ENCODE measurements around the gene OR9A4.

DNA sequence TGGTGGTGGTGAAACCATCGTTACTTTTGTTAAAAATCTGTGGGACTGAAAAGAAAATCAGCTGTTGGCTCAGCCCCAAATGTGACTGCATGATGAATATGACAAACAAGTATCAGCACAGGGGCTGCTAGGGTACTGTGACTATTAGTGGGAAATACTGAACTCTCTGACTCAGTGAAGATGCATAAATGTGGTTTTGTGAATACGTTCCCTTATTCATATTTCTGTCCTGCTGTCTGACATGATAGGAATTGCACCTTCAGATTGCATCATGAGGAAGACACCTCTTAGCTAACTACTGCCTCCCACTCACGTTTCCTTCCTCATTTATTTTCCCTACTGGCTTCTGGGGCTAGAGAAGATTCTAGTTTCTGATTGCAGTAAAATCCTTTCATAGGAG is 29.2 kb downstream of the OR9A4 start:
- TF ChIP-seq CTCF (conservative IDR thresholded peaks at IDR 0.05; ENCODE audit: low read depth, low read length) (no peak), EZH2 (IDR thresholded peaks at IDR 0.05; ENCODE audit: borderline replicate concordance, low read depth, low read length, poor library complexity, severe bottlenecking) (no peak)
